HEK293 (cell line): ENCODE data around the gene ADAMTSL5.

ENCODE experiments used
- CTCF ChIA-PET: fragments of 350-600 bp; formaldehyde crosslinking; extraction: SDS; loops from one replicate; lab custom pipeline; 2021; ENCODE audit warnings: antibody characterized with exemption; lab: Yijun Ruan, JAX
- POLR2A ChIA-PET: fragments of 300-600 bp; formaldehyde crosslinking; extraction: SDS; loops from one replicate; lab custom pipeline; 2020; ENCODE audit warnings: antibody characterized with exemption, inconsistent platforms; lab: Yijun Ruan, JAX
- H3K27ac ChIP-seq: fragments of 200-500 bp; sonication (Bioruptor generic); 2 replicates; pipeline ENCODE4 v1.5.1; 2014; ENCODE audit warnings: low read depth, low read length, control low read depth, inconsistent platforms; ENCODE audit errors: extremely low read depth
- H3K36me3 ChIP-seq, 2 experiments: fragments of 200-500 bp in 1 of 2; sonication (Bioruptor generic) in 1 of 2; 1 replicate in 1 of 2; 2 replicates in 1 of 2; pipeline ENCODE4 v1.5.1; 2014 to 2017; ENCODE audit warnings: inconsistent platforms in 2 of 2, low read length in 2 of 2; ENCODE audit not compliant: control insufficient read depth in 2 of 2, insufficient read depth in 1 of 2
- H3K4me1 ChIP-seq: fragments of 200-500 bp; sonication (Bioruptor generic); 2 replicates; pipeline ENCODE4 v1.5.1; 2014; ENCODE audit warnings: mild to moderate bottlenecking, low read length, inconsistent platforms; ENCODE audit not compliant: control insufficient read depth, insufficient read depth
- H3K4me3 ChIP-seq: 2 replicates; pipeline ENCODE4 v1.5.1; 2011; ENCODE audit warnings: low read depth, mild to moderate bottlenecking, control low read depth, low read length, moderate library complexity
- H3K9me3 ChIP-seq: fragments of 200-500 bp; sonication (Bioruptor generic); 2 replicates; pipeline ENCODE4 v1.5.1; 2014; ENCODE audit warnings: low read depth, low read length, inconsistent platforms; ENCODE audit not compliant: control insufficient read depth, insufficient read depth
- BCL11B ChIP-seq: fragments of 450-650 bp; formaldehyde crosslinking; IDR thresholded peaks from 2 replicates; pipeline ENCODE4 v1.5.1; 2016; ENCODE audit warnings: low read depth, missing biosample characterization, missing genetic modification characterization
- GLI2 ChIP-seq: fragments of 450-650 bp; formaldehyde crosslinking; IDR thresholded peaks from 2 replicates; pipeline ENCODE4; 2017; ENCODE audit warnings: missing biosample characterization, missing genetic modification characterization, low read depth, borderline replicate concordance
- KLF10 ChIP-seq: fragments of 450-650 bp; IDR thresholded peaks from 2 replicates; pipeline ENCODE4 v1.5.1; 2018; ENCODE audit warnings: missing biosample characterization, mild to moderate bottlenecking, missing genetic modification characterization
- REST ChIP-seq: fragments of 450-650 bp; formaldehyde crosslinking; IDR thresholded peaks from 2 replicates; pipeline ENCODE4 v1.5.1; 2016; ENCODE audit warnings: missing biosample characterization, missing genetic modification characterization
- ZBTB26 ChIP-seq: fragments of 450-650 bp; formaldehyde crosslinking; optimal IDR thresholded peaks from 2 replicates; pipeline ENCODE3; 2016; ENCODE audit warnings: missing biosample characterization, mild to moderate bottlenecking, missing genetic modification characterization
- ZNF114 ChIP-seq: fragments of 450-650 bp; formaldehyde crosslinking; IDR thresholded peaks from 2 replicates; pipeline ENCODE4 v1.5.0; 2017; ENCODE audit warnings: missing biosample characterization, missing genetic modification characterization
- ZNF18 ChIP-seq: fragments of 450-650 bp; formaldehyde crosslinking; IDR thresholded peaks from 2 replicates; pipeline ENCODE4 v1.5.1; 2016; ENCODE audit warnings: missing biosample characterization, missing genetic modification characterization
- ZNF223 ChIP-seq: fragments of 450-650 bp; formaldehyde crosslinking; IDR thresholded peaks from 2 replicates; pipeline ENCODE4 v1.5.1; 2016; ENCODE audit warnings: missing biosample characterization, missing genetic modification characterization
- ZNF280D ChIP-seq: fragments of 450-650 bp; formaldehyde crosslinking; IDR thresholded peaks from 2 replicates; pipeline ENCODE4 v1.5.1; 2016; ENCODE audit warnings: missing biosample characterization, missing genetic modification characterization
- ZNF513 ChIP-seq: fragments of 450-650 bp; IDR thresholded peaks from 2 replicates; pipeline ENCODE4 v1.5.1; 2018; ENCODE audit warnings: missing biosample characterization, missing genetic modification characterization
- TF ChIP-seq, protein P1 (sequence below): fragments of 450-650 bp; formaldehyde crosslinking; IDR thresholded peaks from 2 replicates; pipeline ENCODE4 v1.5.1; 2017; ENCODE audit warnings: missing biosample characterization, mild to moderate bottlenecking, missing genetic modification characterization, moderate library complexity

Gene ADAMTSL5

DNA sequence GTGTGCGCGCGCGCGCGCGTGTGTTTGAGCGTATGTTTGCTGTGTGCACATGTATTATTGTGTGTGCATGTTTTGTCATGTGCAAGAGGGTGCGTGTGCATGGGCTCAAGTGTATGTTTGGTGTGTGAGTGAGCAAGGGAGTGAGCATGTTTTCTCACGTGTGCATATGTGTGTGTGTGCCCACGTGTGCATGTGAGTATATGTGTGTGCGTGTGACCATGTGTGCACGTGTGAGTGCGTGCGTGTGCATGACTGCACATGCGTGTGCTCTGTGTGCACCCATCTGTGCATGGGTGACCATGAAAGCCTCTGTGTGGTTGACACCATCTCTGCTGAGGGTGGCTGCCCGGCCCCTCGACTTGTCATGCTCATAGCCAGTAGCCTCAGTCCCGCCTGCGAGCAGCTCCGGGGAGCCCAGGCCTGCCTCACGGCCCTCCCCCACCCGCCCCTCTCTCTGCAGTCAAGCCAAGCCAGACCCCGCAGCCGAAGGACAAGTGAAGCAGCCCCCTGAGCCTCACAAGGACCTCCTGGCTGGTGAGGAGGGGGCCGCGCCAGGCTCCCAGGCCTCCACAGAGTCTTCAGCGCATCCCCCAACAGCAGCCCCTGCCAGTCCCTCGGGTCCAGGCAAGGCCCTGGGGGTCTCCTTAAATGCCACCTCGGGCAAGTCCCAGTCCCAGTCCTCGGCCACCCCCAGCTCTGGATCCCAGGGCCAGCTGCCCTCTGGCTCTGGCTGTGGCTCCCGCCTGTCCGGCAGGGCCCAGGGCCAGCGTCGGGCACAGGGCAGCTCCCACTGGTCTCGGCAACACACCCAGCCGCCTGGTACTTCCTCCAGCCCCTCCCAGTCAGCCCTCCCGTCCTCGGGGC is 15.9 kb downstream of the ADAMTSL5 start:
- TF ChIP-seq ZBTB26 (tag by site-specific recombination) (peak; percentile 19), ZNF18 (tag by site-specific recombination) (0 out of 2 replicates have a peak, but pooled peaks have one; percentile 26), ZNF513 (no peak)
- no peaks in the 10 kb centered on the region for H3K36me3 ChIP-seq
- POLR2A ChIA-PET: no interaction called here
- CTCF ChIA-PET: no interaction called here
- H3K4me1 ChIP-seq: no peaks in the 10 kb centered on the region; the same call in 1 of the 2 replicates
- H3K9me3 ChIP-seq: no peaks in the 10 kb centered on the region
- no peak overlapping the region for H3K27ac ChIP-seq
- H3K4me3 ChIP-seq: no peak overlapping the region

GRCh38 chr19:1495799-1496713 is 16.8 kb downstream of the ADAMTSL5 start:
- TF ChIP-seq, protein P1, sequence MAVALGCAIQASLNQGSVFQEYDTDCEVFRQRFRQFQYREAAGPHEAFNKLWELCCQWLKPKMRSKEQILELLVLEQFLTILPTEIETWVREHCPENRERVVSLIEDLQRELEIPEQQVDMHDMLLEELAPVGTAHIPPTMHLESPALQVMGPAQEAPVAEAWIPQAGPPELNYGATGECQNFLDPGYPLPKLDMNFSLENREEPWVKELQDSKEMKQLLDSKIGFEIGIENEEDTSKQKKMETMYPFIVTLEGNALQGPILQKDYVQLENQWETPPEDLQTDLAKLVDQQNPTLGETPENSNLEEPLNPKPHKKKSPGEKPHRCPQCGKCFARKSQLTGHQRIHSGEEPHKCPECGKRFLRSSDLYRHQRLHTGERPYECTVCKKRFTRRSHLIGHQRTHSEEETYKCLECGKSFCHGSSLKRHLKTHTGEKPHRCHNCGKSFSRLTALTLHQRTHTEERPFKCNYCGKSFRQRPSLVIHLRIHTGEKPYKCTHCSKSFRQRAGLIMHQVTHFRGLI (tag by site-specific recombination): no peak
- no peak for TF ChIP-seq BCL11B
- no peak for TF ChIP-seq GLI2 (tag by site-specific recombination)
- TF ChIP-seq ZNF114 (tag by site-specific recombination): no peak
- no peak for TF ChIP-seq KLF10 (tag by site-specific recombination)
- no peak for TF ChIP-seq ZNF280D (tag by site-specific recombination)
- no peak for TF ChIP-seq ZNF223 (tag by site-specific recombination)
- no peak for TF ChIP-seq REST
- TF ChIP-seq, all 188 proteins: peak for 0
- no peak overlapping the region for H3K4me3 ChIP-seq
- ChIA-PET POLR2A (no interaction called here), CTCF (no interaction called here)
- H3K27ac ChIP-seq: no peak overlapping the region
- H3K9me3 ChIP-seq: no peaks in the 10 kb centered on the region
- H3K36me3 ChIP-seq: no peaks in the 10 kb centered on the region
- H3K4me1 ChIP-seq: peaks cover 2% of the 10 kb centered on the region; the same call in 1 of the 2 replicates
